HT1080 (cell line): ENCODE measurements around the gene GPC1. TPM values are rescaled to one million over a fixed set of nuclear protein-coding genes. Genes with fewer than 3 reads are reported as not detected.

Source experiments
- DNase-seq: peaks from one replicate; pipeline ENCODE4 v3.0.0-alpha.2; 2015; ENCODE audit warnings: low read depth
- total RNA-seq: library from RNA; depleted of rRNA; stranded (reverse); fragments of >200 nt; shearing (Covaris generic); gene quantifications from 2 replicates; pipeline ENCODE4 v1.2.3, GENCODE V29; 2014

Gene GPC1
- total RNA-seq, 1 experiment from 2014 or later = 54.4 TPM

DNA sequence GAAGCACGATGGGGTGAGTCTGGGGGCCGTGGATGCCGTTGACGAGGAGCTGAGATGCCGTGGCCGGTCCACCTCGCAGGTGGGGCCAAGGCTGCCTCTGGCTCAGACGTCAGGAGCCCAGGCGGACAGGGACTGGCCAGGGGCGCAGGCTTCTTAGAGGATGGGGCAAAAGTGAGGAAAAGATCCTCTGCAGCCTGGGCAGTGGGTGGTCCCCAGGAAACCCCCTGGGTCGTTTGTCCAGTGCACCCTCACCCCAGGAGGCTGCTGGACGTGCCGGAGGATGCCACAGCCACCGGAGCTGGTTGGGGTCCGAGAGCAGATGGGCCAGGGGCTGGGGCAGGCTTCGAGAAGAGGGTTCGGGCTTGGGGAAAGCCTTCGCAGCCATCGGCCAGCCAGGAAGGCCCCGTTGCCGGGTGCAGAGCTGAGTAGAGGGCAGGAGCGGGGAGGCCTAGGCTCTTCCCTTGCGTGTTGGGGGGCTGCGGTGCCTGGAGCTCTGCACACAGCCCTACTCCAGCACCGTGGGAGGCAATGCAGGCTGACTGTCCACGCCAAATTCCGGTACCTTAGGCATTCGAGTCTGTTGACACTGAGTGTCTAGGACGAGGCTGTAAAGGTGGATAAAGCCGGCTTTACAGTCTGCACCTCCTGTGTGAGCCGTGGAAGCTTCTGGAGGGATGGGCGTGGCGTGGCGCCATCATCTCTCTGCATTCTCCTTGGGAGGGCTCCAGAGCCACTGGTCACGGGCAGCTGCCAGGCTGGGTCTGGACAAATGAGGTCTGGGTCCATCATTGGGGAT lies 18.8 kb downstream of the GPC1 start:
- no peak for DNase-seq

DNA sequence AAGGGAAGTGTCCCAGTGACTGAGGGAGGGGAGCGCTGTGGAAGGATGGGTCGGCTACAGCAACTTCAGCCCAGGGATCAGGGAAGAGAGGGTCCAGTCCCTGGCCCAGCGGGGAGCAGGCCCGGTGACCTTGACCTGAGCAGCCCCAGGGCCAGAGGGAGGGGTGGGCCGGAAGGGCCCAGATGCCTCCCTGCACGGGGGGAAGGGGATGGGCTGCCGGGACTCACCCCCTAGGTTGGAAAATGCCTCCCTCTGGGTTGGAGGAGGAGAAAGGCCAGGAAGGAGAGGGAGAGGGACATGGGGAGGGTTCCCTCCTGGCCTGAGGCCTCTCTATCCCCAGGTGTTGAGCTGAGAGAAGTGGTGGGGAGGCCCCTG lies 19.8 kb downstream of the GPC1 start:
- no peak for DNase-seq

DNA sequence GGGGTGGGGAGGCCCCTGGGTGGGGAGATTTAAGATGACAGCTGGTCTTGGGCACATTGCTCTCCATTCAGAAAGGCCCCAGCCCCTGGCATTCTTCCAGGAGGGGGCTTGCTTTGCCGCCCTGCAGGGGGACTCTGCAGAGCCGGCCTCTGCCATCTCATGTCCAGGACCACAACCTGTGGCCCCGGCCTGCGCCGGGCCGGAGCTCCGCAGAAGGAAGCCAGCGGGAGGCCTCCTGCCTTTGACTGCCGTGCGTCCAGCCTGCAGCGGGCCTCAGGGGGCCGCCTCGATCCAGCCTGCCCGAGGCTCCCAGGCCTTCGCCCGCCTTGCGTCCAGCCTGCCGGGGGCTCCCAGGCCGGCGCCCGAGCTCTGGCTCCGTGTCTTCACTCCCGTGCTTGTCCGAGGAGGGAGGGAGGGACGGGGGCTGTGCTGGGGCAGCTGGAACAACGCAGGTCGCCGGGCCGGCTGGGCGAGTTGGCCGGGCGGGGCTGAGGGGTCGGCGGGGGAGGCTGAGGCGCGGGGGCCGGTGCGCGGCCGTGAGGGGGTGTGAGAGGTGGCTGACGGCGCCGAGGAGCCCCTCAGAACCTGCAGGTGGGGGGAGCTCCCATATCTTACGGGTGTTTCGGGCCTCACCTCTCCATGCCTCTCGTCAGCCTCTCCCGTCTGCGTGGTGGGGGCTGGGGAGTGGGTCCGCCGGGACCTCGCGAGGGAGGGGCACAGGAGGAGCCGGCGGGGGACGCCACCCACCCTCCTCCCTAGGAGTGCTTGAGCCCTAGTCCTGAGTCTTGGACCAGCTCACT lies 20.4 kb downstream of the GPC1 start:
- DNase-seq = no peak

DNA sequence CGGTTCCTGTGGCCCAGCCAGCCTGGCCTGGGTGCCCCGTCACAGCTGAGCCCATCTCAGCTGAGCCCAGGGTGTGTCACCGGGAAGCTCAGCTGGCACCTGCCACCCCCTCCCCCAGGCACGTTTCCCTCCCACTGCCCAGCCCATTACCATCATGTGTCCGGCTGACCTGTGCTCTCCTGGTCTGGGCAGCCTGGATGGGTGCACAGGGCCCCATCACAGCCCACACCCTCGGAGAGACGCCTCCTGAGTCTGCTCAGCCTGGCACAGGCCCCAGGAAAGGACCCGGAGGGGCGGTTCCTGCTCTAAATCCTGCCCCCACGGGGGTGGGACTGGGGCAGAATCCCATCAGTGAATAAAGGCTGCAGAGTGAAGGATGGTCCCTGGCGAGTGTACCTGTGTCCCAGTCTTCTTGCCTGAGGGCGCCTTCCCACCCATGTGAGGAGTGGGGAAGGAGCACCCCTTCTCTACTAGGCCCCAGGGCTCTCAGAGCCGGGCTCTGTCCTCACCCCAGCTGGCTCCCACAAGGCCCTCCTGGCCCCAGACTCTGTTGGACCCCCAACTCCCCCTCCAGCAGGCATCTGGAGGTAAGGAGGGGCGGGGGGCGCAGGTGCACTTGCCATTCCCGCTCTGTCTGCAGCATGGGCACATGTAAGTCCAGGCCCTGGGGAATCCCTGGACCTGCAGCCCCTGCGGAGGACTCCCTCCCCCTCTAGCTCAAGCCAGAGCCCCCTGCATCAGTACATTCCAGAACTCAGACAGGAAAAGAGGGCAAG lies 21.2 kb downstream of the GPC1 start:
- no peak for DNase-seq

DNA sequence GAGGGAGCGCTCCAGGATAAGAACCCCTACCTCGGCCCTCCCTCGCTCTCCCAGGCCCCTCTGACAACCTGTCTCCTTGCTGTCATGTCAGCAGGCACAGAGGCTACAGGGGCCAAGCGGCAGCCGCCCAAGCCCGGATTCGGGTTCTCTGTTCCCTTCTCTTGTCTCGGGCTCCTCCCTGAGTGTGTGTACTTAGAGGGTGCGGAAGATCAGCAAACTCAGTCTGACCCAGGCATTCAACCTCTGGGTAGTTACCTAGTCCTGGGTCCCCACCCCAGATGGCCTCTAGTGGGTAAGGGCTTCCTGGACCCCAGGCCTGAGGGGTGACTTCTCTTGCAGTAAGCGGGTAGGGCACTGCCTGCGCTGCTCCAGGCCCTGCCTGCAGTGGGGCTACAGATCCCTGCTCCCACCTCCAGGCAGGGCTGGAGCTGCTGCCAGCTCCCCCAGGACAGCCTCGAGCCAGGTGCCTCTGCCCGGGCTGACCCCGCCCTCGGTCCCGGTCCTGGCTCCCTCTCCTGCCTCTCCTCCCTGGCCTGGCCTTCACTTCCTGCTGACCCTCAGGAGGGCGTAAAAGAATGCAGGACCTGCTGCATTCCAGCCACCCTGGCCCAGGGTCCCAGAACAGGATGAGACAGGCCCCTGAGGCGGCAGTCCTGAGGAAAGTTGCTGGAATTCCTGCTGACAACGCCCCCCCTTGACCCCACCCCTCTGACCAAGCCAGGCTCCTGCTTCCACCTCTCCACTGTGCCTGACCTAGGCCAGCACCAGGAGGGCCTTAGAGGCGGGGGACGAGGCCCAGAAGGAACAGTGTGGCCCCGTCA lies 22.0 kb downstream of the GPC1 start:
- DNase-seq = no peak

DNA sequence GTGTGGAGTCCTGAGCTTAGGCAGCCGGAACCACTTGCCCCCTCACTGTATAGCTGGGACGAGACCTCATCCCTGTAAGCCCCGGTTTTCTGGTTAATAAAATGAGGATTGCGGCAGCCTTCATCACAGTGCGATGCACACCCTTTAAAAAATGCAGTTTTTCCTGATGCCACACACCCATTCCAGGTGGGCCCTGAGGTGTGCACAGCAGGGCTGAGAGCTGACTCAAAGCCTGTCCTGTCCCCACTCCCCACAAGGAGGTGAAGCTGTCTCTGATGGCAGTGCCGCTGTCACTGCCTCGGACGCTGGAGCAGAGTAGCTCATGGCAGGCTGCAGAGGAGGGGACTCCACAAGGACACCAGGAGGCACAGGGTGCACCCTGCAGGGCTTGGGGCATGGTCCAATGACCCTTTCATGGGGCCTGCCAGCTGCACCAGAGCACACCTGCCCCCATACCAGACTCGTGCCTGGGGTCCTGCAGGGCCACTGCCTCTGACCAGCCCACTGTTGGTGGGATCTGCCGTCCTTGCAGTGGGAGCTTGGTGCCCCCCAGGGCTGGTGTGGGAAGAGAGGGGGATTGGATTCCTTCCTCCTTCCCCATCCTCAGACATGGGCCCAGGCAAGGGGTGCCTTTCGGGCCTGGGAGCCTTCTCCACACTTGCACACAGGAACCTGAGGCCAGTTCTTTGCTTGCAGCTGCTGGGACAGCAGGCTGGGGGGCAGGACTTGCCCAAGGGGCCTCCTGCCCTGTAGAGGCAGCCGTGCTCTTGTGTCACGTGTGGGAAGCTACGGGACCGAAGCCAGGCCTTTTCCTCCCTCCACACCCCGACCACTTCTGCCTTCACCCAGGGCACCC lies 22.8 kb downstream of the GPC1 start:
- no peak for DNase-seq

DNA sequence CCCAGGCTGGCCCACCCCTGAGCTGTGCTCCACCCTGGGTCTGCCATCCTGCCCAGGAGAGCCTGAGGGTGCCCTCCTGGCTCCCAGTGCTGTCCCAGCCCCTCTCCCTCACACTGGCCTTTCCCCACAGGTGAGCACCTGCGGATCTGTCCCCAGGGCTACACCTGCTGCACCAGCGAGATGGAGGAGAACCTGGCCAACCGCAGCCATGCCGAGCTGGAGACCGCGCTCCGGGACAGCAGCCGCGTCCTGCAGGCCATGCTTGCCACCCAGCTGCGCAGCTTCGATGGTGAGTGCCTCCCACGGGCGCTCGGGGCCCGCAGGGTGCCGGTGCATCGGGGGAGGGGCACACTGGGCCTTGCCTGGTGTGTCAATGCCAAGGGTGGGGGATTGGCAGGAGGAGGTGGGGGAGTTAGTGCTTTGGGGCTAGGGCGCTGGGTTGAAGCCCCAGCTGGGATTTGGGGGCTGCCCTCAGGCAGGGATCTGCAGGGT lies 23.5 kb downstream of the GPC1 start:
- no peak for DNase-seq

DNA sequence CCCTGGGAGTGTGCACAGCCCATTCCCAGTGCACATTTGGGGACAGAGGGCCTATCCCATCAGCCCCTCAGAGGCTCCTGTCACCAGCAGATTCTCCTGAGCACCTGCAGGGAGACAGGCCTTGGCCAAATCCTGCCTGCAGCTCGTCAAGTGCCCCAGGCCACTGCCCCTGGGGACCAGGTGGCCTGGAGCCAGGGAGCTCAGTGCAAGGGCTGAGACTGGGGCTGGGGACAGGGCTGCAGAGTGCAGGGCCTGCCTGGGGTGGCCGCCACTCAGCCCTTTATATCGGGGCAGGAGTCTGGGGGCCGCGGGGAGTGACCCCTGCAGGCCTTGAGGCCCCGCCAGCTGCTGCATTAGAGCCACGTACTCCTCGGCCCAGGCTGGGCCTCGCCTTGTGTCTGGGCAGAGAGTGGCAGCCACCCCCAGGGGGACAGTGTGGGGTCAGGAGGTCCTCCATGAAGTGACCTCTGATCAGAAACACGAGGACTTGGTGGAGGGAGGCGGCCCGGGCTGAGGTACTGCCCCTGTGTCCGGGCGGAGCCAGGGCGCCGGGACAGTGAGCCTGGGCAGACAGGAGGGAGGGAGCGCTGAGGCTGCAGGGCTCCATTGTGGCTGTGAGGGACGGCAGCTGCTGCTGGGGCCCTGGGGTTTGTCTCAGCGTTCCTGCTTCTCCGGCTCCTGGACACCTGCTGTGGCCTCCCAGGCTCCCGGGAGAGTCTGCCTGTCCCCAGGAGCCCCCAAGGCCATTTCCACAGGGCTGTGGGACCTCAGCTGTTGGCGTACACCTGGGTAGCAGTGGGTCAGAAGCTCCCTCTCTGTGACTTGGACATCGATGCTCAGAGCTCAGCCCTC lies 24.2 kb downstream of the GPC1 start:
- DNase-seq = no peak

DNA sequence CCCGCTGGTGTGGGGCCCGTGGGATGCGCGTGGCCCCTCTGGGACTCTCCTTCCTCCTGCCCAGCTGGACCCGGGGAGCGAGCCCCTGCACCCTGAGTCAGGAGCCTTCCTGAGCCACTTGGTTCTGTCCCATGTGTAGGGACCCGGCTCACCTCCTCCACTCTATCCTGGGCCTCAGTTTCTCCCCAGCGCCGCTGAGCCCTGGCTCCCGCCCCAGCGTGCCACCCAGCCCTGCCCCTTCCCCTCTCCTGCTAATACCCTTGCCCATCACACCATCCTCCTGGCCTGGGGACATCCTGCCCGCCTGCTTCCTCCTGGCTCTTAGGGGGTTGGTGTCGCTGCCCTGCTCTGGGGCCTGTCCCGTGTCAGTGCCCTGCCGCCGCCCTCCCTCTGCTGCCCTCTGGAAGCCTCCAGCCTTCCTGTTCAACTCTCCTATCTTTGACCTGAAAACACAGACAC lies 24.8 kb downstream of the GPC1 start:
- DNase-seq = no peak

DNA sequence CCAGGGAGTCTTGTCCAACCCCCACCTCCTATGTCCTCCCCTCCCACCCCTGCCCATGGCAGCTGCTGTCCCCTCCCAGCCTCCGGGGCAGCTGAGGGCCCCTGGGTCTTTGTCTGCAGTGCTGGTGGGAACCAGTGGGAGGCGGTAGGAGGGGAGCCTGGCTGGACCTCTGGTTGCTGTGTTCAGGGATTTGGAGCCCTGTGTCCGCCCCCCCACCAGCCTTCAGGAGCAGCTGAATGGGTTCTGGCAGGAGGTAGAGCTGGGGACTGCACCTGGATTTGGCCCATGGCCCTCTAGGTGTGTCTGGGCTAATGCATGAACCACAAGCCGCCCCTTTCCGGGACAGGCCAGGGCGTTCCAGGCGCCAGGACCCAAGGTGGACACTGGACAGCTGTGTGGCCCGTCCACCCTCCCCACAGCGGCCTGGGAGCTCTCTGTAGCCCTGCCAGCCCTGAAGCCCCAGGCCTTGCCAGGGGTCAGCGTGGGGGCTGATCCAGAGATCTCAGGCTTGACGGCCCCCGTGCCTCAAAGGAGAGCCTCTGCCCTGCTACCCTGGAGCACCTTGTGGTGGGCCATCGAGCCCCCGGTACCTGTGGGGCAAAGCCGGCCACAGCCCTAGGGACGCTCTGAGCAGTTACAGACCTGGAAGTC lies 25.4 kb downstream of the GPC1 start:
- no peak for DNase-seq

DNA sequence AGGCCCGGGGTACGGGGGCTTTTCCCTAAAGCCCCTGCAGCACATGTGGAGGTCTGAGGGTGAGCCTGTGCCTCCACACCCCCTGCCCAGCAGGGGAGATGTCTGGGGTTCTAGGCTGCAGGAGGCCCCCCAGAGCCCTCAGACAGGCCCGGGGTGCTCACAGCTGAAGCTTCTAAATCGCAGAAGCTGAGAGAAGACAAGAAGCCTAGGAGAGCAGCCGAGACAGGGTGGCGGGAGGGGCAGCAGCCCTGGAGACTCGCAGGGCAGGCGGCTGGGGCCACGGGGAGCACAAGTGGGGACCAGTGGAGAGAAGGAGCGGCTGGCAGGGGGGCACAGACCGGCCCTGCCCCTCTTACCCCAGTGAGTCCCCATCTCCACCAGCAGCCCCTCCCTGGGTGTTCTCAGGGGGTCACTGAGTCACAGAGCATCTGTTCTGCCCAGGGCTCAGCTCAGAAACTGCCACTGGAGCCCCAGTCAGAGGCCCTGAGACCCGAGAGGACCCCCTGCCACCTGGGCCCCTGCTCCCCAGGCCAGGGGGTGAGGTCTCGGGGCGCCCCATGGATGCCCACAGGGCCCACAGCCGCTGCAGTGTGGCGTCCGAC lies 26.1 kb downstream of the GPC1 start:
- no peak for DNase-seq

DNA sequence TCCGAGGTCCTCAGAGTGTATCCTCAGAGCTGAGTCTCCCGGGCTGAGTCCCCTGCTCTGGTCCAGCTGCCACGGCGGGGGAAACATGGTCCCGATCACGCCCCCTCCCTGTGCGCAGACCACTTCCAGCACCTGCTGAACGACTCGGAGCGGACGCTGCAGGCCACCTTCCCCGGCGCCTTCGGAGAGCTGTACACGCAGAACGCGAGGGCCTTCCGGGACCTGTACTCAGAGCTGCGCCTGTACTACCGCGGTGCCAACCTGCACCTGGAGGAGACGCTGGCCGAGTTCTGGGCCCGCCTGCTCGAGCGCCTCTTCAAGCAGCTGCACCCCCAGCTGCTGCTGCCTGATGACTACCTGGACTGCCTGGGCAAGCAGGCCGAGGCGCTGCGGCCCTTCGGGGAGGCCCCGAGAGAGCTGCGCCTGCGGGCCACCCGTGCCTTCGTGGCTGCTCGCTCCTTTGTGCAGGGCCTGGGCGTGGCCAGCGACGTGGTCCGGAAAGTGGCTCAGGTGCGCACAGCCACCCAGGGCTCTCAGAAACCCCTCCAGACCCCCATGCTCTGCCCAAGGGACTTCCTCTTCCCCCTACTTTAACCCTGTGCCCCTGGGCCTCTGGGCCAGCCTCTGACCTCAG lies 26.7 kb downstream of the GPC1 start:
- DNase-seq = no peak

DNA sequence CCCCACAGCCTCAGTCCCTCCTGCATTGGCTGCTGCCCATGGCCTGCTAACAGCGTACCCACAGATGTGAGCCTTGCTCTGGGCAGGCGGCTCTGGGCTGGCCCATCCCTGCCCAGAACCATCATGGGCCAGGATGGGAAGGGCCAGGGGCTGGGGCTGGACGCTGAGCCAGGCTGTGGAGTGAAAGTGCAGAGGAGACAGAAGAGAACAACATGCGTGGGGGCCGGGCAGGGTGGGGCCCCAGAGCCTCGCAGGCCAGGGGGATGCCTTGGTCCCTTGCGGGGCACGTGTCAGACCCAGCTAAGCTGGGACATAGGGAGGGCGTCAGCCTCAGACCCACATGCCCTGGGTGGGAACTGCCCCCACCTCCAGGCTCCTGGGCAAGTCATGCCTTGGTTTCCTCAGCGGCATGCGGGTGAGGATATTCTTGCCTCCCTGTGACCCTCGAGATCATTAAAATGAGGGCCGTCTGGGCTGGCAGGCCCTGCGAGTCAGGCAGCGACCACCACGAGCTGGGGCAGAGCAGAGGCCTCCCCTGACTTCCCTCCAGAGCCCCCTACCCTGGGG lies 27.3 kb downstream of the GPC1 start:
- no peak for DNase-seq

DNA sequence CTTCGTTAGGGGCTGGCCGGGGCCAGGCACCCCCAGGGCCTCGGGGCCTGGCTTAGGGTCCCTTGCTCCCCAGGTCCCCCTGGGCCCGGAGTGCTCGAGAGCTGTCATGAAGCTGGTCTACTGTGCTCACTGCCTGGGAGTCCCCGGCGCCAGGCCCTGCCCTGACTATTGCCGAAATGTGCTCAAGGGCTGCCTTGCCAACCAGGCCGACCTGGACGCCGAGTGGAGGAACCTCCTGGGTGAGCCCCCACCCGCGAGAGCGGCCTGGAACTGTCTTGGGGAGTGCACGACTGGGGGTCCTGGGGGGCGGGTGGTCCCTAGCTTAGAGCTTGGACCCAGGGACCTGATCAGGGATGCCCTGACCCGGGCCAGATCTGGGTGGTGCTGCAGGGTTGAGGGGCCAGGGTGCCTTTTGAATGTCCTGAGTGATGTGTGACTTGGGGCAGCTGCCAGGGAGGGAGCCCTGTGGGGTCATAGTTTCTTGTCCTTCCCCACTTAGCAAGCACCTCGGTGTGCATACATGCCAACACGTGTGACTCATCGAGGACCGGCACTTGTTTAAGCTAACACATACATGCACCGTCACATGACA lies 27.9 kb downstream of the GPC1 start:
- DNase-seq = no peak

DNA sequence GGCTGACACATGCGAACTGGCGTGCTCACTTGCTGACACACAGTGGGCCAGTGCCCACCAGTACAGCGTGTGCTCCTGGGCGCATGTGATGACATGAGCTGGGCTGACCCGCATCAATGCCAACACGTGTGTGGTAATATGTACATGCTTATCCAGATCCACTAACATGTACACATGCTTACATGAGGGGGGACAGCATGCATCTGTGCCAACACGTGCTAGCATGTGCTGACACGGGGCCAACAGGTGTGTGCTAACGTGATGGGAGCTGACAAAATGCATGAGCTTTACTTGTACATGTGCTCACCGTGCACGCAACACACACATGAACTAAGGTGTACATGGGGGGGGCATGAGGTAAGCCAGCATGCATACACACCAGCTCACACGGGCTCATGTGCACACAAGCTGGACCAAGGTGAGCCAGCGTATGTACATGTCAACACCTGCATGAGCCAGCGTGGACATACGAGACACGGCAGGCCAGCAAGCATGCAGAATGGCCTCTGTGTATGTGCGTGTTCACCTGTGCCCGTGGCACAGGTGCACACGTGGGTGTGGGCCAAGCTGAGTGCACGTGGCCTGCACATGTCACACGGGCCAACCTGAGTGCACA lies 28.5 kb downstream of the GPC1 start:
- DNase-seq = no peak

DNA sequence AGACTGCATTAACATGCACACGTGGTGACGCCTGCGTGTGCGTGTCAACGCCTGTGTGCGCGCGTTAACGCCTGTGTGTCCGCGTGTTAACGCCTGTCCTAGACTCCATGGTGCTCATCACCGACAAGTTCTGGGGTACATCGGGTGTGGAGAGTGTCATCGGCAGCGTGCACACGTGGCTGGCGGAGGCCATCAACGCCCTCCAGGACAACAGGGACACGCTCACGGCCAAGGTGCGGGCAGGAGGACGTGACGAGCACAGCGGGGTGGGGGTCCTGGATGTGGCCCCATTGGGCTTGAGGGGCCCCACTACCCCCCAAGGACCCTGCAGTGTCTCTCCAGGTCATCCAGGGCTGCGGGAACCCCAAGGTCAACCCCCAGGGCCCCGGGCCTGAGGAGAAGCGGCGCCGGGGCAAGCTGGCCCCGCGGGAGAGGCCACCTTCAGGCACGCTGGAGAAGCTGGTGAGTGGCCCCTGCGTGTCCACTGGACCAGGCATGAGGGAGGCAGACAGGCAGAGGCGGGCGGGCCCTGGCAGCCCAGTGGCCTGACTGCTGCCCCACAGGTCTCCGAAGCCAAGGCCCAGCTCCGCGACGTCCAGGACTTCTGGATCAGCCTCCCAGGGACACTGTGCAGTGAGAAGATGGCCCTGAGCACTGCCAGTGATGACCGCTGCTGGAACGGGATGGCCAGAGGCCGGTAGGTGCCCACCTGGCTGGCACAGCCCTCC lies 29.2 kb downstream of the GPC1 start:
- no peak for DNase-seq
